GM18870 (cell line): ENCODE data around the gene HIRIP3.
A peak's percentile ranks its signal among the peaks of the same experiment; 100 is the strongest.

Experiments
- ATAC-seq: cut with Tn5 transposase; IDR thresholded peaks from one replicate; pipeline ENCODE4 v1.9.1; 2021; ENCODE audit warnings: moderate library complexity; ENCODE audit not compliant: unreplicated experiment

HIRIP3 gene

DNA sequence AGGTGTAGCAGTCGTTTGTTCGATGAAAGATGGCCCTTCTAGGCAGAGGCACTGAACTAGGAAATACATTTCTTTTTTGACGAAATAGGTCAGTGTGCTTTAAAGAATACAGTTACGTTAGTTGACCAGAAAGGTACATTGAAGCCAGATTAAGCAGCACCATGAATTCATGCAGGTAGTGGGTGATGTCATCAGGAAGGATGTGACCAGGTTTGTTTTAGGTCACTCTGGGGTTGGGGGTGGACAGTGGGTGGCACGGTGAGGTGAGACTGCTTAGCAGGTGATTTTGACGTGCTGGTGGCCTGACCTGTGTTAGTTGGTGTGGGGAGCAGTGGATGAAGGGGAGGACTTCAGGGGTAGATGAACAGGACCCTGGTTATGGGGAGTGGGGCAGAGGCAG lies 4.2 kb upstream of the HIRIP3 start:
- no peak for ATAC-seq

DNA sequence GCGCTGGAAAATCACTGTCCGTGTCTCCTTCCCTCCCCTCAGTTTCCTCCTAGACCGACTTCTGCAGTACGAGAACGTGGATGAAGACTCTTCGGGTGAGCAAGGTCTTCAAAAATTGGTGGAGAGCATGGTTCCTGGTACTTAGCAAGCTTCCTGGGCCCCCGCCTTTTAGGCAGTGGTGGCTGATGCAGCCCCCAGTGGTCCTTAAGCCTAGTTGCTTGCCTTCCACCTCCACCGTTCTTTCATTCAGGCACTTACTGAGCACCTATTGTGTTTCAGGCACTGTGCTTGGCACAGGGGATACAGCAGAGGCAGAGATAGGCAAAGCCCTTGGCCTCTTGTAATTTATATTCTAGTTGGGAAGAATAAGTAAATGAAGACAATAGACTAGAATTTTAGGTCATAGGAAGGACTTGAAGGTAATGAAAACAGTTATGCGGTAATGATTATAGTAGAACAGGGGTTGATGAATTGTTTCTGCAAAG lies 1.4 kb upstream of the HIRIP3 start:
- ATAC-seq = no peak

DNA sequence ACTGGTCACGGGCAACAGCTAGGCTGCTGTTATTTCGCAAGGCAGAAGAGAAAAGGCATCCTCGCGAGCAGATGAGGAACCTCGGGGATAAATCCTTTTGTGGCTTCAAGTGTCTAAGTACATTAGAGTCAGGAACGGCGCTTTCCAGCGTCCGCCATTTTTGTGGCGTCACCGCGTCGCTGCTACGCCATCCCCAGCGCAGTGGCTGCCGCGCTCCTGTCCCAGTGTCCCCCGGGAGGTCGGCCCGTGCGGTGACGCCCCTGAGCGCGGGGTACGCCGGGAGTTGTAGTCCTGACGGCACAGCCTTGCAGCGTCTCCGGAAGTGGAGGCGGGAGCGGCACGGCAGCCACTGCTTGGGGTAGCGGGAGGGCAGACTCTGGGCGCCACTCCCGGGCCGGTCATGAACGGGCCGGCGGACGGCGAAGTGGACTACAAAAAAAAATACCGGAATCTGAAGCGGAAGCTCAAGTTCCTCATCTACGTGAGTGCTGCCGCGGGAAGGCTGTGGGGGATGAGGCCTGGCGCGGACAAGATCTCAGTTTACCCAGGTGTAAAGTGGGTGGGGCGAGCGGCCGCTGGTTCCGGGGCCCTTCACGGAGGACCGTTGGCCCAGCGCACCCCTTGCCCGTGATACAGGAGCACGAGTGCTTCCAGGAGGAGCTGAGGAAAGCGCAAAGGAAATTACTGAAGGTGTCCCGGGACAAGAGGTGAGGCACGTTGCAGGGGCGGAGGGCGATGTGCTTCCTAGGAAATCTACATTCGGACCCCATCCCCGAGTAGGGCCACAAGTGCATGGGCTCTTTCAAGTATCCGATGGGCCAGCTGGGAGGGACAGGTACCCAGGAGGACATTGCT lies 721 bp upstream of the HIRIP3 start, which contains the start of gene INO80E:
INO80E (plus strand) TSS at position 331 of the 855 bp plus-strand sequence; CDS start at position 401, 70 bp downstream.
- ATAC-seq = peak; percentile 81

DNA sequence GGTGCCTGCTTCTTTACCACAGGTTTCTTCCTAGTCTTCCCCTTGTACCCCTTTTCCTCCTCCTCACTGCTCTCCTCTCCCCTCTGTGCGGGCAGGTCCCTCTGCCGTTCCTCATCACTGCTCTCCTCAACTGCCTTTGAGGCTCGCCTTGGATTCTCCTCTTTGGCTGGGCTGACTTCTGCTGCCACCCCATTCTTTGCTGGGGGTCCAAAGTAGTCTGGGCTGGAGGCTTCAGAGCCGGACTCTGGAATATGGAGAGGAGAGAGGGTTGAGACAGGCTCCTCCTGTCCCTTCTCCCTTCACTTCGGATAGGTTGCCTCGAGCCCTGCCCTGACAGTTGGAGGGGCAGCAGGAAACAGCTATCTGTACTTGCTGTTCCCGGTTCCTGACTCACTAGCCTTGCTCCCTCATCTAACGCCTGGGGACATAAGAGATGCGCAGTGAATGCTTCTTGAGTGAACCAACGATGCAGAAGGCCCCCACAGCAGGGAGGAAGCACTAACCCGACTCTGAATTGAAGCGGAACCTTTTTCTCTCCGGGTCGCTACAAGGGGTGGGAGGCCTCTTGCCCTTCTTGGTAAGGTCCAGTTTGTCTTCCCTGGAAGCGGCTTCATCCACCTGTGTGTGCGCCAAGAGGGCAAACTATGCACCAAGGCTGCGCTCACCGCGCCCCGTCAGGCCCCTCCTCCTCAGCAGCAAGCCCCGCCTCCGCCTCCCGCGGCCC lies 655 bp downstream of the HIRIP3 start:
- ATAC-seq = no peak

DNA sequence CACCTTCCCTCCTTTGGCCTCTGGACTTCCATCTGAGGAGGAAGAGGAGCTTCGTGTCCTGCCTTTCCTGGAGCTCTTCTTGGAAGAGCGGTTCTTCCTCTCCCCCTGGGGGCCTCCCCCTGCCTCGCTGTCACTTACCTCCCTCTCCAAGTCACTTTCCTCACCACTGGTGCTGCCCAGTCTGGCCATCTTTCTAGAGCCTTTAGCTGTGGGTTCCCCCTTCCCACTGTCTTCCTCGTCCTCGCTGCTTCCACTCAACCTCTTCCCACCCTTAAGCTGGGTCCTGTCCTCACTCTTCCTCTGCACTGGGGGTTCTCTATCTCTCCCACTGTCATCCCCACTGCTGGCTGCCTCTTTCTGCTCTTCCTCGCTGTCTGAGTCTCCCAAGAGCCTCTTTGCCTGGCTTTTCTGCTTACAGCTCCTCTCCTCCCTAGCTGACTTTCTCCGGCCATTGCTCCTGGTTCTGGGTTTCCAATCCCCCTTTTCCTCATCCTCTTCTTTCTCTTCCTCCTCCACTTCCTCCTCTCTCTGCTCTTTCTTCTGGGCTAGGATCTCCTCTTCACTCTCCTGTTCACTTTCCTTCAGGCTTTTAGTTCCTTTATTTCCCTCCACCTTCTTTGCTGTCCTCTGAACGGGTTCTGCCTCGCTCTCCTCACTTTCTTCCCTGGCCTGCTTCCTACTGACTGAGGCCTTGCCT lies 1.4 kb downstream of the HIRIP3 start:
- ATAC-seq = no peak

DNA sequence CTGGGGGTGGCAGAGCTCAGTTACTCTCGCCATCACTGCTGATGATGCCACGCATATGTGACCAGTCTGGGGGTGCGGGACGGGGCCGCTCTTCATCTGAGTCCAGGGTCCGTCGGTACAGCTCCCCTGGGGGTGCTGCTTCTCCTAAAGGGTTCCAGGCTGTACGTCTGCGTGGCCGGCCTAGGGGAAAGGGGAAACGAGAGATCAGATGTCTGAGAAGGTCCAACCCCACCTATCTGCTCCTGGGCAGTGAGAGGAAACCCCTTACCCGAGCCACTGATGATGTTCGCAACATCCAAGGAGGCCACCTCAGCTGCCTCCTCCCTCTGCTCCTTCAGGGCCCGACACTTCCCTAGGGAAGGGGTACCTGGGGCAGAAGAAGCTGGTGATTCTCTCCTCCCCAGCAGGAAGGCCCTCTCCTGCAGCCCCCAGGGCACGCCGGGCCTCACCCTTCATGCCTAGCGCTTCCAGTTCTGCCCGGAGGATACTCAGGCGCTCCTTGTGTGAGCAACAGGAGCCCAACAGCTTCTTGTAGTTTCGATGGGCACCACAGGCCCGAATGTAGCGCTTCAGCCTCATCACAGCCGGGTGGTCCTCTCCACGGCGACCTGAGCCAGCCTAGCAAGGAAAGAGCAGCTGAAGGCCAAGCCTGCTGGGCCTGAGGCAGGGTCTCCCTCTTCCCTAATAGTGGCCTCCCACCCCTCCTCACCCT lies 2.1 kb downstream of the HIRIP3 start:
- ATAC-seq = no peak

DNA sequence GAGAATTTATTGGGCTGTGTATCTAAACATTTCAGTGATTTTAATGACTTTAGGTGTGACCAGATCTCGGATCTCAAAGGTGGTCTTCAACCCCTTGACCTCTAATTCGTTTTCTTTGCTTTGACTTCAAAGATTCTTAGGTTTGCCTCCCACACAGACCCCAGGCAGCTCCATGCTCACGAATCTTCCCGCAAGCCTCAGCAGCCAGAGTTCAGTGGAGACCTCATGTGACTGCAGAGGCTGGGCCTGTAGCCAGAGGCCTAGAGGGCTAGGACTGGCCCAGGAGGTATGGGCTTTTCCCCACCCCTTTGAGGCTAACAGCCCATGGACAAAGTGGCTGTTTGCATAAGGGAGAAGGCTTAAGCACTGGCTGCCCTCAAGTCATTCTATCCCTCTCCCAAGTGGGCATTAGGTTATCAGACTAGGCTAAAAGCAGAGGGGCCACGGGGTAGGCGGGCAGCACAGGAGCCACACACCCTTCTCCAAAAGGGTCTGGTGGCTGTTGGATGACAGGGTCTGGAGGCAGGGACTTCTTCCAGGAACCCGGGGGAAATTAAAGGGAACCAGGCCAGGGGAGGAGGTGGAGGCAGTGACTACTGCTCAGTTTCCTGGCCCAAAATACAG lies 3.0 kb downstream of the HIRIP3 start:
- no peak for ATAC-seq

DNA sequence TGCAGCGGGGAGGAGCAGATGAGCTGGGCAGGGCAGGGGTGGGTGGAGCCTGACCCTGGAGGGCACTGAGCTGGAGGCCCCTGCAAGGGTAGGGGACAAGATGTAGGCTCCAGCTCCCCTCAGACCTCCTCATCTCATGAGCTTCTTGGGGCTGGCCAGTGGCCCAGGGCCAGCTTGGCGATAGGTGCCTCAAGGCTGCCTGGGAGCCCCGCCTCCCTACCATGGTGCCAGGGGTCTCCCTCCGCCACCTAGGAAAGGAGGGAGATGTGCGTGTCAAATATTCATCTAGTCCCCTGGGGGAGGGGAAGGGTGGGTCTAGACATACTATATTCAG lies 3.9 kb downstream of the HIRIP3 start:
- ATAC-seq = no peak

DNA sequence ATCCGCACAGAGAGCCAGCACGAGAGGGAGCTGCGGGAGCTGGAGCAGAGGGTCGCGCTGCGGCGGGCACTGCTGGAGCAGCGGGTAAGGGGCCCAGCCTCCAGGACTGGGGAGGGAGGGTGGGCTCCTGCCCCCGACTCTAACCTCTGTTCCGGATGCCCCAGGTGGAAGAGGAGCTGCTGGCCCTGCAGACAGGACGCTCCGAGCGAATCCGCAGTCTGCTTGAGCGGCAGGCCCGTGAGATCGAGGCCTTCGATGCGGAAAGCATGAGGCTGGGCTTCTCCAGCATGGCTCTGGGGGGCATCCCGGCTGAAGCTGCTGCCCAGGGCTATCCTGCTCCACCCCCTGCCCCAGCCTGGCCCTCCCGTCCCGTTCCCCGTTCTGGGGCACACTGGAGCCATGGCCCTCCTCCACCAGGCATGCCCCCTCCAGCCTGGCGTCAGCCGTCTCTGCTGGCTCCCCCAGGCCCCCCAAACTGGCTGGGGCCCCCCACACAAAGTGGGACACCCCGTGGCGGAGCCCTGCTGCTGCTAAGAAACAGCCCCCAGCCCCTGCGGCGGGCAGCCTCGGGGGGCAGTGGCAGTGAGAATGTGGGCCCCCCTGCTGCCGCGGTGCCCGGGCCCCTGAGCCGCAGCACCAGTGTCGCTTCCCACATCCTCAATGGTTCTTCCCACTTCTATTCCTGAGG lies 4.4 kb downstream of the HIRIP3 start:
- no peak for ATAC-seq

DNA sequence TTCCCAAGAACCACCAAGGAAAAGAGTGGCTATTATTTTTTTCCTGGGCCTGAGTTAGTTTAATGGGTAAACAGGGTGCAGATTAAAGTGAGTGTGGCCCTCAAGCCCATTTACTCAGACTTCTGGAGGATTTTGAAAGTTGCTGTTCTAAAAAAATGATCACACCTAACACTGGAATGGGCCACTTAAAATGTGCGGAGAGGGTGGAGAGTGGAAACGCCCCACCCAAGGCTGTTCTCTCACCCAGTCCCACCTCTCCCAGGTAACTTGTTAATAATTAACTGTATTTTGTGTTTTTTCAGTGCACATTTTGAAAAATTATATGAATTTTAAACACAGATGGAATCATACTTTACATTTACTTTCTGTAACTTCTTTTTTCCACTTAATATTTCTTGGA lies 5.4 kb downstream of the HIRIP3 start:
- no peak for ATAC-seq

DNA sequence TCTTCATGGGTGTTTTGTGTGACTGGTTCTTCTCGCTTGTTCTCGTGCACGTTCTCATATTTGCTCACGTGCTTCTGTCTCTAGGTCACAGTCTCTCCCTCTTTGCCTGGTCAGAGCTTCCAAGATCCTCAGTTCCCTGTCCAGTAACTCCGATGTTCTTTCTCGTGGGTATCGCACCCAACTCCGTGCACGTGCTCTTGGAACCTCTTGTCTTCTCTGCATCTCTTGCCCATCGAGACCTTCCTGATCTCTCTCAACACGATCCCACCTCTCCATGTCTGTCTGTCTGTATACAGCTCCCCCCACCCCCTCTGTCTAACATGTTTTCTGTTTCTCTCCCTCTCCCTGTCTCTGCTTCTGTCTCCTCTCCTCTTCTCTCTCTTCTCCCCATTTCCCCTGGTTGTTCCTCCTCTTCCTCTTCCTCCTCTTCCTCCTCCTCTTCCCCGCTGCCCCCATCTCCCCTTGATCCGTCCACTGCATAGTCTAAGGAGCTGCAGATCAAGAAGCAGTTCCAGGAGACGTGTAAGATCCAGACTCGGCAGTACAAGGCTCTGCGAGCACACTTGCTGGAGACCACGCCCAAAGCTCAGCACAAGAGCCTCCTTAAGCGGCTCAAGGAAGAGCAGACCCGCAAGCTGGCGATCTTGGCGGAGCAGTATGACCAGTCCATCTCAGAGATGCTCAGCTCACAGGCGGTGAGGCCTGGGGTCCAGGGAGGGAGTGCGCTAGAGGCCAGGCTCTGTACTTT lies 6.1 kb downstream of the HIRIP3 start:
- ATAC-seq = no peak

DNA sequence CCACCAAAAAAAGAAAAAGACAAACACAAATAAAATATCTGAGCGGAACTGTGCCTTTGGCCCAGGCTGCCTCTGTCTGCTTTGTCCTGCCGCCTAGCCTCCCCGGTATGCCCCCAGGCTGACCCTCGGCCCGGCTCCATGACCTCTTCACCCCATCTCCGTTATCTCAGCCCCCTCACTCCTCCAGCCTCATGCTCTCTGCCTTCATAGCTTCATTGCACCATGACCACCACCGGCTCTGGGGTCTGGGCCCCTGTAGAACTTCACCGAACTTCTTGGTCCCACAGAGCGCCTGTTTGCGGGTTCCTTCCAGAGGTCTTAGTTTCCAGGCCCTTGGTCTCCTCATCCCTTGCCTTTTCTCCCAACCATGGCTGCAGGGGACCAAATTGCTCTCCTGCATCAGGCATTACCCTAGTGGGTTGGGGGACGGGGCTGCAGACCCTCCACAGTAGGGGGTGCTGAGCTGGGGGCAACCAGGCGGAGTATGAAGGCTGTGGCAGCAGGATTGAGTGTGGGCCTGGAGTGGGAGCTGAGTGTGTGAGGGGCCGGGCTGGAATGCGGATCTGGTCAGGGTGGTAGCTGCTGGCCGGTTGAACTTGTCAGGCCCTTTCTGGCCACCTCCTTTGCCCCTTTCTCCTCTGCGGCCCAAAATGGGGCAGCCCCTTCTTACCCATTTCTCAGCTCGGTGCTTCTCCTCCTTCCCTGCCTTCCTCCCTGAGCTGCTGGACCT lies 6.9 kb downstream of the HIRIP3 start:
- ATAC-seq = no peak

DNA sequence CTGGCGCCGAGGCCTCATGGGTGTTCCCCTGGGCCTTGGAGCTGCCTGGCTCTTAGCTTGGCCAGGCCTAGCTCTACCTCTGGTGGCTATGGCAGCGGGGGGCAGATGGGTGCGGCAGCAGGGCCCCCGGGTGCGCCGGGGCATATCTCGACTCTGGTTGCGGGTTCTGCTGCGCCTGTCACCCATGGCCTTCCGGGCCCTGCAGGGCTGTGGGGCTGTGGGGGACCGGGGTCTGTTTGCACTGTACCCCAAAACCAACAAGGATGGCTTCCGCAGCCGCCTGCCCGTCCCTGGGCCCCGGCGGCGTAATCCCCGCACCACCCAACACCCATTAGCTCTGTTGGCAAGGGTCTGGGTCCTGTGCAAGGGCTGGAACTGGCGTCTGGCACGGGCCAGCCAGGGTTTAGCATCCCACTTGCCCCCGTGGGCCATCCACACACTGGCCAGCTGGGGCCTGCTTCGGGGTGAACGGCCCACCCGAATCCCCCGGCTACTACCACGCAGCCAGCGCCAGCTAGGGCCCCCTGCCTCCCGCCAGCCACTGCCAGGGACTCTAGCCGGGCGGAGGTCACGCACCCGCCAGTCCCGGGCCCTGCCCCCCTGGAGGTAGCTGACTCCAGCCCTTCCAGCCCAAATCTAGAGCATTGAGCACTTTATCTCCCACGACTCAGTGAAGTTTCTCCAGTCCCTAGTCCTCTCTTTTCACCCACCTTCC lies 7.9 kb downstream of the HIRIP3 start:
- no peak for ATAC-seq

DNA sequence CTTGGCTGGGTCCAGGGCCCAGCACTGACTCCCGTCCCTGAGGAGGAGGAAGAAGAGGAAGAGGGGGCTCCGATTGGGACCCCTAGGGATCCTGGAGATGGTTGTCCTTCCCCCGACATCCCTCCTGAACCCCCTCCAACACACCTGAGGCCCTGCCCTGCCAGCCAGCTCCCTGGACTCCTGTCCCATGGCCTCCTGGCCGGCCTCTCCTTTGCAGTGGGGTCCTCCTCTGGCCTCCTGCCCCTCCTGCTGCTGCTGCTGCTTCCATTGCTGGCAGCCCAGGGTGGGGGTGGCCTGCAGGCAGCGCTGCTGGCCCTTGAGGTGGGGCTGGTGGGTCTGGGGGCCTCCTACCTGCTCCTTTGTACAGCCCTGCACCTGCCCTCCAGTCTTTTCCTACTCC lies 8.5 kb downstream of the HIRIP3 start:
- ATAC-seq = no peak

DNA sequence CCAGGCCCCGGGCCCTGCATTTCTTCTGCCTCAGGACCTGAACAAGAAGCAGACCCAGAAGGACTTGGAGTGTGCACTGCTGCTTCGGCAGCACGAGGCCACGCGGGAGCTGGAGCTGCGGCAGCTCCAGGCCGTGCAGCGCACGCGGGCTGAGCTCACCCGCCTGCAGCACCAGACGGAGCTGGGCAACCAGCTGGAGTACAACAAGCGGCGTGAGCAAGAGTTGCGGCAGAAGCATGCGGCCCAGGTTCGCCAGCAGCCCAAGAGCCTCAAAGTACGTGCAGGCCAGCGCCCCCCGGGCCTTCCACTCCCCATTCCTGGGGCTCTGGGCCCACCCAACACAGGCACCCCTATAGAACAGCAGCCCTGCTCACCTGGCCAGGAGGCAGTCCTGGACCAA lies 9.2 kb downstream of the HIRIP3 start:
- no peak for ATAC-seq

DNA sequence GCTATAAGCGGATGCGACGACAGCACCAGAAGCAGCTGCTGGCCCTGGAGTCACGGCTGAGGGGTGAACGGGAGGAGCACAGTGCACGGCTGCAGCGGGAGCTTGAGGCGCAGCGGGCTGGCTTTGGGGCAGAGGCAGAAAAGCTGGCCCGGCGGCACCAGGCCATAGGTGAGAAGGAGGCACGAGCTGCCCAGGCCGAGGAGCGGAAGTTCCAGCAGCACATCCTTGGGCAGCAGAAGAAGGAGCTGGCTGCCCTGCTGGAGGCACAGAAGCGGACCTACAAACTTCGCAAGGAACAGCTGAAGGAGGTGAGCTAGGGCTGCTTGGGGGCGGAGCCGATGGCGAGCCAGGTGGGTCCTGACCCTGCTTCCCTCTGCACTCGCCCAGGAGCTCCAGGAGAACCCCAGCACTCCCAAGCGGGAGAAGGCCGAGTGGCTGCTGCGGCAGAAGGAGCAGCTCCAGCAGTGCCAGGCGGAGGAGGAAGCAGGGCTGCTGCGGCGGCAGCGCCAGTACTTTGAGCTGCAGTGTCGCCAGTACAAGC lies 10.1 kb downstream of the HIRIP3 start:
- ATAC-seq = no peak

DNA sequence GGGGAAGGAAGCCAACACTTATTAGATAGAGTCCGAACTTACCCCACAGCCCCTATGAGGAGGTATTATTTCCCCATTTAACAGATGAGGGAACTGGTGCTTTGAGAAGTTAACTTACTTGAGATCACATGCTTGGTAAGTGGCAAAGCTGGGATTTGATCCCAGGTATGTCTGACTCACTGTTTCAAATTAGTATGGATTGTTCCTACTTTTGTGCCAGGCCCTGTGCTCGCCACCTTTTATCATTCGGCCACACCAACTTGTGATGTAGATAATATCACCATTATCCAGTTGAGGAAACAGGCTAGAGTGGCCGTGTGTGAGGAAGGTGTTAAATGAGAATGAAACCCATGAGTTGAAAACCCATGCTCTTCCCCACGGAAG lies 10.7 kb downstream of the HIRIP3 start:
- ATAC-seq = no peak
